ENCODE measurements around the gene BICD2. TPM values are rescaled to one million over a fixed set of nuclear protein-coding genes. Genes with fewer than 3 reads are reported as not detected.

BICD2 gene
- total RNA-seq, 1 experiment from 2014 or later = 20.1 TPM

DNA sequence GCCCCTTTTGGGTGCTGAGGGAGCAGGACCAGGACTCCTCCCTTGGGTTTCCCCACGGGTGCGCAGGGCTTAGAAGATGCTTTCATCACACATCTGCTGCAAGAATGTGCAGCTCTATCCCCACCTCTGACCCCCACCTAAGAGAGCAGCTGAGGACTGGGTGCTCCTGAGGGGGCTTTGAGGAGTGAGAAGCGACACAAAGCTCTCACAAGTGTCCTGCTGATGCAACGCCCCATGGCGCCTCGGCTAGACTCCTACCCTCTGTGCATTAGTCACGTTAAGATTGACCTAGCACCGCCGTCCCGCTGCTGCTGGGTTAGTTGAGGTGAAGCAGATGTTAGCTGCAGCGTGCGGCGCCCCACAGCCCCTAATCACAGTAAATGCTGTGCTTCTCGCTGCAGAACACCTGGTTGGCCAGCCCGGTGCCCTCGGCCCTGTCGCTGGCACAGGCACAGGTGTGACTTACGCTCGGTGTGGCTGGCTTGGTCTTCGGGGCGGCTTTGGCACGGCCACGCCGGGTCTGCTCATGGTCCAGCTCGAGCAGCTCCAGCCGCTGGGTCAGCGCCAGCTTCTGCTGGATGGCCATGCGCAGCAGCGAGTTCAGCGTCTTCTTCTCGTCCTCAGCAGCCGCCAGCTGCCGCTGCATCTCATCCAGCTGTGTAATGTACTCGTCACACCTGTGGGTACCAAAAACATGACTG lies 49.7 kb downstream of the BICD2 start:
- DNase-seq (ENCODE audit: low read depth) = no peak

DNA sequence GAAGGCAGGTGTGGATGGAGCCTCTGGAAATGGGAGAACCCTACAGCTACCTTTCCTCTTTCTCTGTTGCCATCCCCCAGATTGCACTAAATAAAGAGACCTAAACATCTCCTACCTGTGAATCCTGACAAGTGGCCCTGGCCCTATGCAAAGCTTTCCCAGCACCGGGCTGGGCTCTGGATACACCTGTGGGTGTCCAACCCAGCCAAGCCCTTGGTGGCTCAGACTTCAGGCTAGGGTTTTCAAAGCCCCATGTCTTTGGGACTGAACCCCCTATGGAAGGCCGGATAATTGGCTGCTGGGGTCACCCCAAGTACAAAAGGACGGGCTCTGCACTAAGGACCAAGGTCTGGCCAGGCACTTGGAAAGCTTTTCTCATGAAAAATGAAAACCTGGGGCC lies 50.6 kb downstream of the BICD2 start:
- DNase-seq (ENCODE audit: low read depth) = no peak

GRCh38 chr9:92713528-92713927 lies 51.1 kb downstream of the BICD2 start:
- DNase-seq (ENCODE audit: low read depth) = no peak

GRCh38 chr9:92712767-92713166 lies 51.9 kb downstream of the BICD2 start:
- DNase-seq (ENCODE audit: low read depth) = no peak

DNA sequence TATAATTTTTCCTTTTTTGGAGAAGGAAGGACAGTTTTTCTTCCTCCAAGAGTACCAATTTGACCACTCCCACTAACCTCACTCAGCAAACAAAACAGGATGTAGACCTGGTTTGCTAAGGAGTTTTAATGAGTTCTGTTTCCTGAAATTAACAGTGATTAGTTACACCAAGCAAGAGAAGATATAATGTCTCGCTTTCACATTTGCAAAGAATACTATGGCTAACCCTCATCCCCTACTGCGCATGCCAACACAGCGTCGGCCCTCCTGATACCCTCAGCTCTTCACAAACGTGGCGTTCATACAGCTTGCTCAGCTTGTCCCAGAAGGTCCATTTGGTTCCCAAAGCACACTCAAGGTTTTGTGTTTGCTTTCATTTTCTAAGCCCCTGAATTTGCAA lies 52.8 kb downstream of the BICD2 start:
- DNase-seq (ENCODE audit: low read depth) = no peak

DNA sequence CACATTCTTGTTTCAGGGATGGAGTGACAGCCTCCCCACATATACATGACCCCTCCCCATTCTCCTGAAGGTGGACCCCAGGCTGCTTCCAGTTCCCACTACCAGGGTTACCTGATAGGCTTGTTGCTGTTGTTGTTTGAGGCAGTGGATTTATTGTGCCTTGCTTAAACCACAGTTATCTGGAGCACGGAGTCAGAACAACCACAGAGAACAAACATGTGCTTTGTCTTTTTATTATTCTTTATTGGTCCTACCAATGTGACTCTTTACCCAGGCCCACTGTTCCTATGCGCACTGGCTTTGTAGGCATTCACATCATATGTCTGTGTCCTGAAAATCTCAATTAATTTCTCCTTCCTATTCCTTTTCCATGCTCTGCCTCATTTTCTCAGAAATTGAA lies 53.5 kb downstream of the BICD2 start:
- DNase-seq (ENCODE audit: low read depth) = no peak

DNA sequence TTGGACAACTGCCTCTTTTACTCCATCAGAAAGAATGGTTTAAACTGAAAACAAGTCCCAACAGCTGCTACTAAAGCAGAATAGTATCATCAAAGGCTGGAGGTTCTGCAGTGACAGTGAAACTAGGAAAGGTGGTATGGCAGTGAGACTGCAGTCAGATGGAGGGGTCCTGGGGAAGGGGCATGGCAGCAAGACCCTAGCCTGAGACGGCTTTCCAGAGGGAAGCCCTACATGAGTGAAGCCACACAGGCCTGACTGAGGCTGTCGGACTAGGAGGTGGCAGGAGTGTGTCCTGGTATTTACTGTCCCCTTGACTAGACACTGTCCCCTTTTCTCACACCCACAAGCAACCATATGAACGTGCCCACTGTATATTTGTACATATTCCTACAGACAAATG lies 54.3 kb downstream of the BICD2 start:
- DNase-seq (ENCODE audit: low read depth) = no peak

DNA sequence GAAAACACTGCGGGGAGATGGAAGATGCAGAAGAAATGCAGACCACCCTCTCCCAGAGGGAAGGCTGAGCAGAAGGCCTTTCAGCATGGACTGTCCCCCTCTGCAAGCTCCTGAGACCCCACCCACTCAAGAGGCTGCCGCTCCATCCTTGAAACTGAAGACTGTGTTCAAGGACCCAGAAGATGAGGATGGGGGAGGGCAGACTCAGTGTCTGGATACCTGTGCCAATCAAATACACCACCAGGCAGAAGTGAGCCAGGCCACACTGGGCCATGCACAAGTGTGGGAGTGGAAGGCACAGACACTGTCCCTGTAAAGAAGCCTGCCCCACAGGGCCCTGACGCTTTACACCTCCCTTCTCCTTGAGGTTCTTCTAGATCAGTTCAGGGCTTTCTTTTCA lies 54.7 kb downstream of the BICD2 start:
- no peak for DNase-seq (ENCODE audit: low read depth)

DNA sequence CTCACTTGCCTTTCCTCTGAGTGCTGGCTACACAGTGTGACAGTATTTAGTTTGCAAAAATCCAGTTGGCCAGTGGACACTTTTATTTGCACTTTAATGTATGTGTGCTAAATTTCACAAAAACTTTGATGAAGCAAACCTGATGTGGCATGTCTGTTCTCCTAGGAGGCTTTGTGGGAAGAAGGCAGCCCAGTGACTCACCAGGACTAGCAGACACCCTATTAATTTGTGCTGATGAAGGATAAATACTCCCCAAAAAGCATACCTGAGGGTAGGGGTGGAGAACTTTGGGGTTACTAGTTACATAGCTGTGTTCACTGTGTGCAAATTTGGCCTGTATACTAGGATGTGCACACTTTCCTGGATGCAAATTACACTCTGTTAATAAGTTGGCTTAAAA lies 55.4 kb downstream of the BICD2 start:
- DNase-seq (ENCODE audit: low read depth) = no peak

- no peak for DNase-seq (ENCODE audit: low read depth)
These were observed 57.1 kb downstream of the BICD2 start for GRCh38 chr9:92707530-92707929.

GRCh38 chr9:92706218-92706940 lies 58.3 kb downstream of the BICD2 start:
- DNase-seq (ENCODE audit: low read depth) = peak; percentile 44

DNA sequence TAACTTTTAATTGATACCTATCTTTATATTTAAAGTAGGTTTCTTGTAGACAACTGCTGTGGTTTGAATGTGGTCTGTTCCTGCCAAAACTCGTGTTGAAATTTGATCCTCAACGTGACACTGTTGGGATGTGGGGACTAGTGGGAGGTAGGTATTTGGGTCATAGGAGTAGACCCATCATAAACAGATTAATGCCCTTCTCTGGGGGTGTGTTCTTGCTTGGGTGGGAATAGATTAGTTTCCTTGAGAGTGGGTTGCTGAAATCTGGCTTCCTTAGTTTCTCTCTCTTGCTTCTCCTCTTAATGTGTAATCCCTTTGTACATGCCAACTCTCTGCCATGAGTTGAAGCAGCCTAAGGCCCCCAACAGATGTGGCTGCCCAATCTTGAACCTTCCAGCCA lies 60.1 kb downstream of the BICD2 start:
- DNase-seq (ENCODE audit: low read depth) = no peak

DNA sequence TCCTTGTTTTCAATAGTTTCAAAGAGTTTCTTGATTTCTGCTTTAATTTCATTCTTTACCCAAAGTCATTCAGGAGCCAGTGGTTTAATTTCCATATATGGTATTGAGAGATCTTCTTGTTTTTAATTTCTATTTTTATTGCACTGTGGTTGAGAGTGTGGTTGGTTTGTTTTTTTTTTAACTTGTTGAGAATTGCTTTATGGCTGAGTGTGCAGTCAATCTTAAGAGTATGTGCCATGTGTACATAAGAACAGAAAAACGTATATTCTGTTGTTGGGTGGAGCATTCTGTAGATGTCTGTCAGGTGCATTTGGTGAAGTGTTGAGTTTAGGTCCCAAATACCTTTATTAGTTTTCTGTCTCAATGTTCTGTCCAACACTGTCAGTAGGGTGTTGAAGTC lies 68.0 kb downstream of the BICD2 start:
- no peak for DNase-seq (ENCODE audit: low read depth)

GRCh38 chr9:92686954-92687353 lies 77.7 kb downstream of the BICD2 start:
- peak; percentile 8 for DNase-seq (ENCODE audit: low read depth)

DNA sequence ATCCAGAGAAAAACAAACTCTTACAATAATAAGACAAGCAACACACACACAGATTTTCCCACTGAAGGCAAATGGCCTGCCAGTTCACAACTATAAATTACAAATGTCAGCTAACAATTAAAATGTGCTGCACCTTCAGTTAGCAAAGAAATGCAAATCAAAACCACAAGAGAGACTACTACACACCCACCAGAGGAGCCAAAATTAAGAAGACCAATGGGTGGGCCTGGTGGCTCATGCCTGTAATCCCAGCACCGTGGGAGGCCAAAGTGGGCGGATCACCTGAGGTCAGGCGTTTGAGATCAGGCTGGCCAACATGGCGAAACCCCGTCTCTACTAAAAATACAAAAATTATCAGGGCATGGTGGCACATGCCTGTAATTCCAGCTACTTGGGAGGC lies 79.6 kb downstream of the BICD2 start:
- DNase-seq (ENCODE audit: low read depth) = no peak

DNA sequence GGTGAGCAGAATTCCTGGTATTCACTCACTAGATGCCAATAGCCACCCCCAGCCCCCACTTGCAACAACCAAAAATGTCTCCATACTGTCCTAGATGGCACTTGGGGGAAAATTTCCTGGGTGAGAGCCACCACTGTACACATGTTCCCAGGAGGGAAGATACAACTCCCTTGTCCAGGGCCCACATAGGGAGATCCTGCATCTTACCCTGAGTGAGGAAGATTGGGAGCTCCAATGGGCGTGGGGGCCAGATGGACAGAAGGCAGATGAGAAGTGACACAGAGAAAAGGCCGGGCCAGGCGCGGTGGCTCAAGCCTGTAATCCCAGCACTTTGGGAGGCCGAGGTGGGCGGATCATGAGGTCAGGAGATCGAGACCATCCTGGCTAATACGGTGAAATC lies 82.4 kb downstream of the BICD2 start:
- no peak for DNase-seq (ENCODE audit: low read depth)

DNA sequence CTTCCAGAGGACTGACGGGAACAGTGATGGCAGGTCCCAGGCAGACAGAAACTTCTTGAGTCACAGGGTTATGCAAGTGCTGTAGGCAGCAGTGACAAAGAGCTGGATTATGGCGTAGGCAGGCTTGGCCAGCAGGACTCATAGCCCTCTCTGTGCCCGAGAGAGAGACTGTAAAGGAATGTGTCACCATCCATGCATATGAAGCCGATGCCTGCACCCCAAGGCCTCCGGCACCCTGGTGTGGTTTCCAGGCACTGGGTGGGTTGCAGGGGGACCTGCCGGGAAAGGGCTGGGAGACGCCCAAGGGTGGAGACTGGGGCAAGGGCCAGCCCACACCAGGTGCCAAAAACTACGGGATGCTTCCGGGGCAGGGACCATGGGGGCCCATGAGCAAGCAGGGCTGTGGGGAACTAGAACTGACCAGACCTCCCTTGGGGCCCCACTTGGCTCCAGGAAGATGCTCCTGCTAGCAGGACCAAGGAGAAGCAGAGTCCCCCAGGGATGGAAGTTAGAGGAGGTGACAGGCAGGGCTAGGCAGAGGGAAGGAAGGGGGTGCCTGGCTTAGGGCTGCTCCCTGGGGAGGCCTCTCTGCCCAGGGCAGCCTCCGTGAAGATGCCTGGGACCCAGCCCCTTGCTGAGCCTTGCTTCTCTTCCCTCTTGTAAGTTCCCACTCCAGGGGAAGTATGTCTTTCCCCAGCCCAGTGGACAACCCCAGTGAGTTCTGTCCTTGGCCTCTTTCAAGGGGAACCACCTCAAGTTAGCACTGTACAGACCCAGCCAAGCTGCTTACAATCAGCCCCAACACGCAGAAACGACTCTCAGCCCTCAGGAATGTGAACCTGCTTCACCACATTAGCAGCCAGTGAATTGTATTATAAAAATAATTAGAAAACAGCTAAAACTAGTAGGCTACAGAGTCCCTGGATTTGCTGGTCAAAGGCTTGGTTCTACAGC lies 84.2 kb downstream of the BICD2 start:
- peak; percentile 23 for DNase-seq (ENCODE audit: low read depth)

DNA sequence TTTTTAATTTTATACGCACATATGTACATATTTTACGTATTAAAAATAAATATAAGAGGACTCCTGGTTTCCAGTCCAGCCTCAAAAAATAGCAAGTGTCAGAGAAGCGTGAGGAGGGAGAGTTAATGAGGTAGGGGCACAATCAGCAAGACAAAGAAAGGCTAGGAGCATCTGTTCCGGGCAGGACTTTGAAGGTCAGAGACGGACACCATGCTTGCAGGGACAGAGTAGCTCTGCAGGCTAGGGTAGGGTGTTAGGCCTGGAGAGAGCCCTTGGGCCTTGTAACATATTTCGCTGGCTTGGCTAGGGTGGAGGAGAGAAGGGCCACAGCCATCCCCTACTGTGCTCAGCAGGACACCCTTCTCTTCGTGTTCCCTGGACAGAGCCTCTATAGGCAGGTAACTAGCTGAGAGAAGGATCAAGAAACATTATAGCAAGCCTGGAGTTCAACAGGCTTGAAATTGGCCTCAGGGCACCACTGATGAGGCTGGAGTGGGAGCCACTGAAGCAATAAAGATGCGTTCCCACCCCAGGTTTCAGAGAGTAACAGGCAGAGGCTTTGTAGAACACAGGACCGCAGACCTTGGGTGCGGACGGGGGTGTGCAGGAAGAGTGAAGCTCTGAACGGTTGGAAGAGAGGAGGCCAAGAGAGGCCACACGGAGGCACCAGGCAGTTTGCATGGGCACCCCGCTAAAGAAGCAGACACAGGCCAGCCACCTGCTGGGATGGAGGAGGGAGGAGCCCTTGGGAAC lies 85.0 kb downstream of the BICD2 start:
- DNase-seq (ENCODE audit: low read depth) = no peak

DNA sequence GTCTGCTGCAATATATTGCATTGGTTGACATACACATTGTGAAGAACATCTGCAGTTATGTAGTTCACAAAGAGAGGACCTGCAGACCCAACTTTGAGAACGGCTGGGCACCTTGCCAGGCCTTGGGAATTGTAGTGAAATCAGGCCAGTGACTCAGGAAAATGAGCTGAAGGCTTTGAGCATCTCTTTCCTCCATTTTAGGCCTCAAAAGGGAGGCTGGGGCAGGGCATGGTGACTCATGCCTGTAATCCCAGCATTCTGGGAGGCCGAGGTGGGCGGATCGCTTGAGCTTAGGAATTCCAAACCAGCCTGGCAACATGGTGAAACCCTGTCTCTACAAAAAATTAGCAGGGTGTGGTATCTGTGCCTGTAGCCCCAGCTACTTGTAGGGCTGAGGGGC lies 93.3 kb downstream of the BICD2 start:
- DNase-seq (ENCODE audit: low read depth) = peak; percentile 83

GRCh38 chr9:92669890-92670708 lies 94.5 kb downstream of the BICD2 start, which contains the start of gene IPPK:
Gene IPPK, minus strand, starts transcription at chr9:92670131. Its CDS starts 143 bp downstream, at chr9:92669988.
- peak; percentile 98 for DNase-seq (ENCODE audit: low read depth)

- DNase-seq (ENCODE audit: low read depth) = peak; percentile 28
These were observed 95.1 kb downstream of the BICD2 start for GRCh38 chr9:92669527-92669889.
